A673 (cell line): ENCODE data around the gene LDLRAD3.

ENCODE experiments used
- CTCF ChIP-seq: fragments of 300-800, 200-600 bp; sonication (generic); conservative IDR thresholded peaks from 2 replicates; pipeline ENCODE4 v1.5.1; 2017; ENCODE audit warnings: low read depth, mild to moderate bottlenecking, antibody characterized with exemption, low read length, moderate library complexity, mixed read lengths
- EZH2 ChIP-seq: fragments of 200-600 bp; sonication (generic); IDR thresholded peaks from 2 replicates; pipeline ENCODE4 v1.6.1; 2017; ENCODE audit warnings: borderline replicate concordance, low read depth, mild to moderate bottlenecking, mixed read lengths, antibody characterized with exemption, low read length; ENCODE audit not compliant: poor library complexity, severe bottlenecking

- TF ChIP-seq CTCF (no peak), EZH2 (no peak)
Observed at GRCh38 chr11:36065436-36065835, 121.6 kb downstream of the LDLRAD3 start.
